OCI-LY1 (cell line): ENCODE measurements around the gene ENTR1.

ENCODE experiments used
- H2AFZ ChIP-seq: fragments of 200-600 bp; sonication (generic), shearing (Covaris generic); 2 replicates; pipeline ENCODE4 v1.6.0; 2014; ENCODE audit warnings: antibody characterized with exemption, mild to moderate bottlenecking, low read length
- H3F3A ChIP-seq: fragments of 200-600 bp; sonication (generic), shearing (Covaris generic); 2 replicates; pipeline ENCODE4 v1.6.0; 2014; ENCODE audit warnings: mild to moderate bottlenecking, antibody characterized with exemption, low read length, moderate library complexity; ENCODE audit not compliant: insufficient read depth
- H3K27ac ChIP-seq: fragments of 200-600 bp; sonication (generic); 2 replicates; pipeline ENCODE4 v1.5.1; 2014; ENCODE audit warnings: low read length, mixed run types, mild to moderate bottlenecking, low read depth; ENCODE audit not compliant: poor library complexity, severe bottlenecking
- H3K27me3 ChIP-seq: fragments of 200-600 bp; sonication (generic); 2 replicates; pipeline ENCODE4 v1.6.0; 2014; ENCODE audit warnings: antibody characterized with exemption, mild to moderate bottlenecking, low read length, moderate library complexity; ENCODE audit not compliant: insufficient read depth
- H3K36me3 ChIP-seq: fragments of 200-600 bp; sonication (generic); 2 replicates; pipeline ENCODE4 v1.6.1; 2014; ENCODE audit warnings: mild to moderate bottlenecking, antibody characterized with exemption, low read length, moderate library complexity, mixed read lengths; ENCODE audit not compliant: insufficient read depth
- H3K4me1 ChIP-seq: fragments of 200-600 bp; sonication (generic); 2 replicates; pipeline ENCODE4 v1.5.1; 2014; ENCODE audit warnings: mild to moderate bottlenecking, low read length, moderate library complexity; ENCODE audit not compliant: insufficient read depth, severe bottlenecking
- H3K4me2 ChIP-seq: fragments of 200-600 bp; sonication (generic), shearing (Covaris generic); 2 replicates; pipeline ENCODE4 v1.6.1; 2014; ENCODE audit warnings: low read length
- H3K4me3 ChIP-seq: fragments of 200-600 bp; sonication (generic); 2 replicates; pipeline ENCODE4 v1.5.1; 2014; ENCODE audit warnings: low read length, low read depth, mild to moderate bottlenecking, mixed read lengths; ENCODE audit not compliant: poor library complexity, severe bottlenecking
- H3K79me2 ChIP-seq: fragments of 200-600 bp; shearing (Covaris generic); 2 replicates; pipeline ENCODE4 v1.6.1; 2016; ENCODE audit warnings: mixed run types, low read length, mixed read lengths; ENCODE audit not compliant: insufficient read depth
- H3K9ac ChIP-seq: fragments of 200-600 bp; sonication (generic), shearing (Covaris generic); 2 replicates; pipeline ENCODE4 v1.6.1; 2014; ENCODE audit warnings: mild to moderate bottlenecking, low read length, mixed read lengths
- H3K9me2 ChIP-seq: fragments of 200-600 bp; sonication (generic), shearing (Covaris generic); 2 replicates; pipeline ENCODE4 v1.6.1; 2014; ENCODE audit warnings: low read depth, mild to moderate bottlenecking, low read length, mixed read lengths
- H3K9me3 ChIP-seq: fragments of 200-600 bp; shearing (Covaris generic); 2 replicates; pipeline ENCODE4 v1.6.1; 2014; ENCODE audit warnings: low read length, mixed read lengths
- H4K20me1 ChIP-seq: fragments of 200-600 bp; sonication (generic), shearing (Covaris generic); 2 replicates; pipeline ENCODE4 v1.6.0; 2016; ENCODE audit warnings: mild to moderate bottlenecking, low read length; ENCODE audit not compliant: insufficient read depth
- EZH2 ChIP-seq: fragments of 200-600 bp; sonication (generic), shearing (Covaris generic); IDR thresholded peaks from 2 replicates; pipeline ENCODE4 v1.8.0; 2017; ENCODE audit warnings: borderline replicate concordance, mixed run types, mild to moderate bottlenecking, antibody characterized with exemption, low read length, moderate library complexity, mixed read lengths
- TF ChIP-seq, protein P1 (sequence below): fragments of 200-600 bp; sonication (generic), shearing (Covaris generic); IDR thresholded peaks from 2 replicates; pipeline ENCODE4 v1.5.1; 2017; ENCODE audit warnings: mild to moderate bottlenecking, antibody characterized with exemption, low read length, moderate library complexity, mixed read lengths

The ENTR1 gene

DNA sequence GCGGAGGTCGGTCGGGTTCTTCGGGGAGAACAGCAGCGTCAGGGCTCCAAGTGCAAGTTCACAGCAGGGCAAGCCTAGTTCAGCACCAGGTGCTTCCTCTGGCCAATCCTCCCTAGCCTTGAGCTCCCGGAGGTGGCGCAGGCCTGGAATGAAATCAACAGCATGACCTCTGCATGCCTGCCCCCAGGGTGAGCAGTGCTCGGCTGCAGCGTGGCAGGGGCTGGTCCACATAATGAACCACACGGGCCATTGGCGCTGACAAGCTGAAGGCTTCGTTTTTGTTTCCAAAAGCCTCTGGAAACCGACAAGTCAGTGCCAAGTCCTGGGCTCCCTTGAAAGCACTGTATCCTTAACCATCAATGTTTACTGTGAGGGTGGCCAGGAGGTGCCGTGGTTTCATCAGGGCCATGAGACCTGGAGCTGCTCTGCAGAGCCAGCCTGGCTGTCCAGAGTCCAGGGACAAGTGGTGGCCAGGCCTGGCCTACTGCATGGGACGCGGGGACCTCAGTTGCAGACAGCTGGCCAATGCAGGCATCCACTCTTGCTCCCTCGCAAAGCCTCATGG lies 31.3 kb upstream of the ENTR1 start:
- Histone ChIP-seq H3K4me1 (peaks cover 28% of the 10 kb centered on the region), H3K27ac (no peak overlapping the region), H3K36me3 (peaks cover 56% of the 10 kb centered on the region), H4K20me1 (no peaks in the 10 kb centered on the region), H3K9me2 (no peaks in the 10 kb centered on the region), H2AFZ (no peak overlapping the region), H3F3A (no peaks in the 10 kb centered on the region), H3K4me3 (no peak overlapping the region), H3K79me2 (no peaks in the 10 kb centered on the region), H3K4me2 (no peak overlapping the region), H3K9me3 (no peaks in the 10 kb centered on the region), H3K27me3 (no peaks in the 10 kb centered on the region), H3K9ac (no peak overlapping the region)
- TF ChIP-seq, protein P1, sequence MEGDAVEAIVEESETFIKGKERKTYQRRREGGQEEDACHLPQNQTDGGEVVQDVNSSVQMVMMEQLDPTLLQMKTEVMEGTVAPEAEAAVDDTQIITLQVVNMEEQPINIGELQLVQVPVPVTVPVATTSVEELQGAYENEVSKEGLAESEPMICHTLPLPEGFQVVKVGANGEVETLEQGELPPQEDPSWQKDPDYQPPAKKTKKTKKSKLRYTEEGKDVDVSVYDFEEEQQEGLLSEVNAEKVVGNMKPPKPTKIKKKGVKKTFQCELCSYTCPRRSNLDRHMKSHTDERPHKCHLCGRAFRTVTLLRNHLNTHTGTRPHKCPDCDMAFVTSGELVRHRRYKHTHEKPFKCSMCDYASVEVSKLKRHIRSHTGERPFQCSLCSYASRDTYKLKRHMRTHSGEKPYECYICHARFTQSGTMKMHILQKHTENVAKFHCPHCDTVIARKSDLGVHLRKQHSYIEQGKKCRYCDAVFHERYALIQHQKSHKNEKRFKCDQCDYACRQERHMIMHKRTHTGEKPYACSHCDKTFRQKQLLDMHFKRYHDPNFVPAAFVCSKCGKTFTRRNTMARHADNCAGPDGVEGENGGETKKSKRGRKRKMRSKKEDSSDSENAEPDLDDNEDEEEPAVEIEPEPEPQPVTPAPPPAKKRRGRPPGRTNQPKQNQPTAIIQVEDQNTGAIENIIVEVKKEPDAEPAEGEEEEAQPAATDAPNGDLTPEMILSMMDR = no peak
- no peak for TF ChIP-seq EZH2

DNA sequence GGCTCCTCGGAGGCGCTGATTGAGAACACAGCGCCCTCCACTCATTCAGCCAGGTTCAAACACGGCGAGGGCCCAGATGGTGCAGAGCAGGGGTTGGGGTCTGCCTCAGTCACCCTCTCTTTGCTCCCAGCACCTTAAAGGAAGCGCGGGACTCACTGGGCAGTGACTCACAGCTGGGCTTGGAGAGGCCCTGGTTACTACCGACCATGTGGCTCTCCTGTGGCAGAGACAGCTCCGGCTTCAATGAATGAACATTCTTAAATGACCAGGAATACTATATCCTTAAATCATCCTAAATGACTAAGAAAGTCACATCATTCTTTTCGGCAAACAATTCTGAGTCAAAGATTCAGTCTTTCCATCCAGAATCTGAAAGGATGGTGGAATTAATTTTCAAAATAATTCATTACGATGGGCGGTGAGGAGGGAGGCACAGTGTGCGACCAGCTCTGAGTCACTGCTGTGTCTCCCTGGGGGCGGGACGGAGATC lies 30.8 kb upstream of the ENTR1 start:
- no peaks in the 10 kb centered on the region for H3K9me2 ChIP-seq
- peaks cover 51% of the 10 kb centered on the region for H3K36me3 ChIP-seq
- H3K27me3 ChIP-seq = no peaks in the 10 kb centered on the region
- no peaks in the 10 kb centered on the region for H4K20me1 ChIP-seq
- H3K9me3 ChIP-seq = no peaks in the 10 kb centered on the region
- H3K9ac ChIP-seq = no peak overlapping the region
- peaks cover 30% of the 10 kb centered on the region for H3K4me1 ChIP-seq
- no peak overlapping the region for H3K4me2 ChIP-seq
- no peaks in the 10 kb centered on the region for H3F3A ChIP-seq
- no peak overlapping the region for H3K4me3 ChIP-seq
- TF ChIP-seq EZH2 = no peak
- TF ChIP-seq, protein P1 = no peak
- H3K27ac ChIP-seq = no peak overlapping the region
- no peak overlapping the region for H2AFZ ChIP-seq
- H3K79me2 ChIP-seq = no peaks in the 10 kb centered on the region

DNA sequence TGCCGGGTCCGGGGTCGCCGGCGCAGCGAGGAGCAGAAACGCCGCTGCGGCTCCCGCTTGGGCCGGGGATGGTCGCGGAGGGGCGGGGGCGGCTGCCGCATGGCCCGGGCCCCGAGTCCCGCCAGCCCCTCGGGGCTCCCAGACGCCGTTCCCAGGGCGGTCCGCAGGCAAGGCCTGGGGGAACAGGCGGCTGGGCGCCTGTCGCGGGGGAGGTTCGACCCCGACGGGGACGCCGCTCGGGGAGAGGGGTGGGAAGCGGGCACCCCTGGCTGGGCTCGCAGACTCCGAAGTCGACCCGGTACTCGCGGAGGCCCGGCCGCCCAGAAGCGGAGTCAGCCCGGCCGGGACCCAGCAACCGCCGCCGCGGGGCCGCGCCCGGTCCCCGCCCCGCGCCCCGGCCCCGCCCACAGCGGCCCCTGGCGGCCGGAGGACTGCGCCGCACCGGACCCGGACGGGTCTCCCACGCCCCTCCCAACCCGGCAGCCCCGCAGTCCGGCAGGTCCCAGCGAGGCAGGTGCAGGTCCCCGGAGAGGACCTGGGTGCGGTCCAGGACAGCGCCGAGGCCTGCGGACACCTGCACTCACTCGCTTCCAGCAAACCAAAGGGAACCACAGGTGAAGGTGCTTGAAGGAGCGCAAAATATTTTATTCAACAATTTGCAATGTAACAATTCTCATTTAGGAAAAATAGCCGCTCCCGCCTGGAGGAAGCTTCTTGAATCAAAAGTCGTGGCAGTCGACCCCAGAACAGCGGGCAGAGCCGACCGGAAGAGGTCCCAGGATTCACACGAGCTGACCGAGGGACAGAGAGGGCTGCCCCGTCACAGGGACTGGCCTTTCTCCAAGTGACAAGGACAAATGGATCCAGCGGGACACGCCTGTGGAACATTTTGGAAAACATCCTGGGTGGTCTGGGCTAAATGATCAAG lies 29.3 kb upstream of the ENTR1 start, which contains the start of gene INPP5E:
Gene INPP5E (minus strand): TSS at position 365 of the 928 bp plus-strand sequence. CDS start 426 bp downstream, outside the sequence.
- peaks cover 36% of the 10 kb centered on the region for H3K36me3 ChIP-seq

More for the DNA sequence above, 29.3 kb upstream of the ENTR1 start, which contains the start of gene INPP5E:
- no peak within 1 kb of the TSS for H3K27ac ChIP-seq
- peak within 1 kb of the TSS; percentile 81 for H3K9ac ChIP-seq
- no peak for TF ChIP-seq EZH2
- TF ChIP-seq, protein P1 = peak; percentile 37
- H4K20me1 ChIP-seq = no peaks in the 10 kb centered on the region
- H3K4me1 ChIP-seq = peaks cover 30% of the 10 kb centered on the region
- H3K9me3 ChIP-seq = no peaks in the 10 kb centered on the region
- H3K79me2 ChIP-seq = no peaks in the 10 kb centered on the region
- H3K27me3 ChIP-seq = no peaks in the 10 kb centered on the region
- peak within 1 kb of the TSS; percentile 75 for H3K4me3 ChIP-seq
- H2AFZ ChIP-seq = no peak within 1 kb of the TSS
- H3F3A ChIP-seq = no peaks in the 10 kb centered on the region
- peak within 1 kb of the TSS; percentile 94 for H3K4me2 ChIP-seq
- H3K9me2 ChIP-seq = no peaks in the 10 kb centered on the region
